ENCODE measurements around the gene LYRM2.
"Not testable (repeated sequence)": the region's sequence is repeated elsewhere in the genome, so short reads cannot be mapped to it uniquely, and the experiment has no call there.

Gene LYRM2

GRCh38 chr6:89644864-89645263 is 6.3 kb upstream of the LYRM2 start:
- no peak for DNase-seq

GRCh38 chr6:89643406-89643805 is 4.9 kb upstream of the LYRM2 start:
- no peak for DNase-seq

DNA sequence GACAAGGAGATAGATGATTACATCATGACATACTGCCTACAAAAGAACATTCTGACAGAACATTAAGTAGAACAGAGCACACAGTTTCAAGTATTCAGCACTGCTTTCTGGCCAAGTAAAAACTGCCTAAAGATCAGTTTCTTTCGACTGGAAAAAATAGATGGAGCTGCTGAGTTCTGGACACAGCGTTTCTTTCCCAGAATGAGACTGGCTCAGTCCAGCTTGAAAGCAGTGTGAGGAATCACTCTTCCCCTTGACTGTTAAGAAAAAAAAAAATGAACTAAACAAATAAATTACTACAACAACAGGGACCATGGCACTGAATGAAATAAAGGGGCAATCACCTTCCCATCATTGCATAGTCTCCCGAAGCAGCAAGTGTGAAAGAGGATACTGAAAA is 4.4 kb upstream of the LYRM2 start:
- DNase-seq = no peak

DNA sequence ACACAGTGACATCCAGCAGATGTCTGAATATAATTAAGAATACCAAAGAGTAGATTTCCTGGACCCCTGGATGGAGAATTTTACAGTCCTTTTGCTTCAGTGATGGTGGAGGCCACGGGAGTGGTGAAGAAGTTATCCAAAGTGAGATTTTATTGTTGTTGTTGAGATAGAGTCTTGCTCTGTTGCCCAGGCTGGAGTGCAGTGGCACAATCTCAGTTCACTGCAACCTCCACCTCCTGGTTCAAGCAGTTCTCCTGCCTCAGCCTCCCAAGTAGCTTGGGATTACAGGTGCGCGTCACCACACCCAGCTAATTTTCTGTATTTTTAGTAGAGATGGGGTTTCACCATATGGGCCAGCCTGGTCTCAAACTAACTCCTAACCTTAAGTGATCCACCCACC is 3.0 kb upstream of the LYRM2 start:
- DNase-seq = not testable (repeated sequence)

DNA sequence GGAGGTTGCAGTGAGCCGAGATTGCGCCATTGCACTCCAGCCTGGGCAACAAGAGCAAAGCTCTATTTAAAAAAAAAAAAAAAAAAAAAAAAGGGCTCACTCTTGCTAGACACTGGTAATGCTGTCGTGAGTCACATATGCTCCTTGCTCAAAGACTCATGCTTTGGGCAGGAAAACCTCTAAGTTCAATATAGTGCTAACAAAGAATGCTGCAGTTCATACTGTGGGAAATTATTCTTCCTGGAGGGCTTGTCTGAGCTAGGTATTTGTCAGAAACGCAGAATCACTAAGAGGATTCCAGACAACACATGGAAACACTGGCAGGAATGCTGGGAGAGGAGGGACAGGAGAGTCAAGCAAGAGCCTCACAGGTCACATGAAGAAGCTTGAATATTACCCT is 2.3 kb upstream of the LYRM2 start:
- no peak for DNase-seq

GRCh38 chr6:89637960-89638319 is 607 bp downstream of the LYRM2 start:
- no peak for DNase-seq

- DNase-seq = not testable (repeated sequence)
Measured at GRCh38 chr6:89636412-89636811, 2.1 kb downstream of the LYRM2 start.

GRCh38 chr6:89630488-89630887 is 8.1 kb downstream of the LYRM2 start:
- no peak for DNase-seq

- no peak for DNase-seq
Measured at GRCh38 chr6:89623749-89624148, 14.8 kb downstream of the LYRM2 start.

- no peak for DNase-seq
Measured at GRCh38 chr6:89619567-89619966, 19.0 kb downstream of the LYRM2 start.

- no peak for DNase-seq
Measured at GRCh38 chr6:89618026-89618425, 20.5 kb downstream of the LYRM2 start.

- DNase-seq = no peak
Measured at GRCh38 chr6:89616531-89616930, 22.0 kb downstream of the LYRM2 start.

DNA sequence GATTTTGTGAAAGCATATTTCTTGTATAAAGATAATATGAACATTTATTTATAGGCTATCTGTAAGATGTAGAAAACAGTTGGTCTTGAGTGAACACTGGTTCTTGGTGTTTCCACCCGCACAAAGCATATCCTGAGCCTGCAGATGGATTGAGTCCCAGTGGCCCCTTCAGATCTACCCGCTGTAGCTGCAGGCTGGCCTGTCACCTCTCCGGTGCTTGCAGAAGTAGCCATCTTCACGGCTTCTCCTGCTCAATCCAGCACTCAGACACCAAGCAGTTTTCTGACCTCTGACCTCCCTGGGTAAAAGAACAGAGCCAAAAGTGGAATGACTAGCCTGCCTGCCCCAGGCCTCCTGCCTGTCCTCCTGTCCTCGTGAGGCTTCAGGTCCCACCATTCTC is 22.7 kb downstream of the LYRM2 start:
- no peak for DNase-seq

- no peak for DNase-seq
Measured at GRCh38 chr6:89613790-89614189, 24.8 kb downstream of the LYRM2 start.

DNA sequence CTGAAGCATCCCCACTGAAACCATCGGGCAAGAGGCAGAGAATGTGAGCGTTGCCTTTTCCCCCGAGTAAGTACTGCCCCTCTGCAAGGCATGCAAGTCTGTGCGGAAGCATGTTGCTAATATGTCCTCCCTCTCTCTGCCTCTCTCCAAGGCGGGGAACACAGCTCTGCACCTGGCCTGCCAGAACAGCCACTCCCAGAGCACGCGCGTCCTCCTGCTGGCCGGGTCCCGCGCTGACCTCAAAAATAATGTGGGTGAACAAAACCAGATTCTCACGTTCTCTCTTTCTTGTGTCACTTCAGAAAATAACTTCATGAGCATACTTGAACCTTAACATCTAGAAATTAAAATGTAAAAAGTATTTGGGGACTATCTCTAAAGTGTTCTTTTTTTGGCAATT is 26.4 kb downstream of the LYRM2 start:
- no peak for DNase-seq

DNA sequence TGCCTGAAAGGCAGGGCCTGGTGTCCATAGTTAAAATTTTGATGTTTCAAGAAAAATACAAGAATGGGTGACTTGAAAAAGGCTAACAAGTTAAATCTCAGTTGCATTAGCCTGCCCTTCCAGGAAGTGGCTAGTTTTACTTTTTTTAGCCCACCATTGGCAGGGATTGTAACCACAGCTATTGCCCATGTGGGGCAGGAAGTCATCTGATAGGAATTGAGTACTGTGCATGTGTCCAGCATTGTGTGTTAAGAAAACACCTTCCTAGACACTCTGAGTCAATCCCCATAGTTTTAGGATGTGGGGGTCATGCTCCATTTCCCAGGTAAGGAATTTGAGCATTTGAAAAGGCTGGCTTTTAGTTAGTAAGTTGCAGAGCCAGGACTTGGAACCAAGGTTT is 26.9 kb downstream of the LYRM2 start:
- no peak for DNase-seq

GRCh38 chr6:89610149-89610642 is 28.4 kb downstream of the LYRM2 start:
- peak; percentile 19 to 66 (median 58) for DNase-seq

DNA sequence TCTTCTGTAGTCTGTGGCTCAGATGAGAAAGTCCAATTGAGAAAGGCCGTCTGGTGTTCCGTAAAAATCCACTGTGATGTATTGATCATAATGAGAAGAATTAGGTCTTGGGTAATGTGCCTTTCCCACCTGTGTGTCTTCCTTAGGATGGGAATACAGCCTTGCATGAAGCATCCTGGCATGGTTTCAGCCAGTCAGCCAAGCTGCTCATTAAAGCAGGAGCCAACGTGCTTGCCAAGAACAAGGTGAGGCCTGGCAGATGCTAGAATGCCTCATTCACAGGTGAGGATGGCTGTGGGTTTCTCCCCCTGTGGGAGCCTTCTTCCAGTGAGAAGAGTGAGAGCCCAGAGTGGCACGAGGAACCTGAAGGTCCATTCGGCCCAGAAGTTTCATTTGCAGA is 32.7 kb downstream of the LYRM2 start:
- DNase-seq = no peak

GRCh38 chr6:89604653-89605052 is 33.9 kb downstream of the LYRM2 start:
- no peak for DNase-seq

DNA sequence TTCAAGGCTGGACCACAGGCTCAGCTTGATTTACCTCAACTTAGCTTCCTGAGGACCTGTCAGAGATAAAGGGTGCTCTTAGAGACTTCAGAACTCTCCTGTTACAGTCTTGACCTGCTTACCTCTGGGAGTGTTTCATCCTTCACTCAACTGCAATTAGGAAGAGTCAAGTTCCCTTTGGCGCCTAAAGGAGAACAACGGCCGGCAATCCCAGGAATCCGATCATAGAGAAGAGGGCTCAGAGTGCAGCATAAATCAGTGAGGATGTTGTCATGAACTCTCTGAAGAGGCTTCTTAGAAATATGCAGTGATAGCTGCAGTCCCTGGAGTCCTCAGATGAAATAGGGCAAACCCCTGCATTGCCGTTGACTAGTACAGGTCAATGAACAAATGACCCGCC is 36.4 kb downstream of the LYRM2 start:
- no peak for DNase-seq

DNA sequence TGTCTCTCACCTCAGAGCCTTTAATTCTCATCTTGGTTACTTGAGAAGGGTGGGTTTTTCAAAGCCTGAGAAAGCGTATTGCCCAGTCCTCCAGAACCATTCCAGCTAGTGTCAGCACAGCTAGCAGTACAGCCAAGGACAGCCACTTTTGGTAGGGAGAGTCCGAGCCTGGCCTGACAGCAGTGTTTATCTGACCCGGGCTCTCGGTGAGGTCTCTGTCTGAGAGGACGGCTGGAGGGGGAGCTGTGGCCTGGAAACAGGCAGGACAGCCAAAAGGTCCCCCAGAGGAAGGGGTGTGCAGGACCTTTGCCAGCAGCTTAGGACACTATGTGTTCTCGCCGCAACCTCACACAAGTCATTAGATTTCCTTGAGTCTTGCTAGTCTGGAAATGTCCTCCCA is 38.8 kb downstream of the LYRM2 start:
- DNase-seq = no peak

DNA sequence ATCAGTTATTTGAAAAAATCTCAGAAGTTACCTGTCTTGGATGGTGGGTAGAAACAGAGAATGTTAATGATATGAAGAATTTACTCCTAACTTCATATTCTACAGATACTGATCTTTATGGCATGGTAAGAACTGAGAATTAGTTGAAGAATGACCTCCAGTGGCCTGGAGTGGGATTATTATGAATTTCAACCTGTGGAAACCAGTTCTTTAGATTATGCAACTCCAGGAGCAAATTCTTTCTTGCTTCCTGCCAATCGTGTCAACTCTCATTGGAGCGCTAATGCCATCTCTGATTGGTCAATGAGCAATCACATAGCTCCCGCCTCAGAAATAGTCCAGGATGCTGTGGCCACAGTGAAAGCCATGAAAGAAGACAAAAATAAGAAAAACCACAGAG is 40.6 kb downstream of the LYRM2 start:
- DNase-seq = no peak

GRCh38 chr6:89597372-89597771 is 41.2 kb downstream of the LYRM2 start:
- no peak for DNase-seq

- no peak for DNase-seq
Measured at GRCh38 chr6:89596484-89596883, 42.1 kb downstream of the LYRM2 start.

- DNase-seq = no peak
Measured at GRCh38 chr6:89596056-89596455, 42.5 kb downstream of the LYRM2 start.

- DNase-seq = no peak
Measured at GRCh38 chr6:89591745-89592144, 46.8 kb downstream of the LYRM2 start.
